ENCODE results near the gene CTBP2. TPM values are rescaled to one million over a fixed set of nuclear protein-coding genes. Genes with fewer than 3 reads are reported as not detected.
A peak's percentile ranks its signal among the peaks of the same experiment; 100 is the strongest.

Gene CTBP2
- total and polyA plus RNA-seq, 2 donors from 2014 or later, result 33.1 to 111 TPM

- H3K9ac ChIP-seq (ENCODE audit: low read length in 3 of 3), result peak overlapping the region in 2 of 3 donors; percentile 64 to 76
- H3K36me3 ChIP-seq (ENCODE audit: control insufficient read depth in 2 of 3, insufficient read depth in 3 of 3, low read length in 3 of 3), result no peaks in the 10 kb centered on the region
- no peak for FAIRE-seq
- H3K4me1 ChIP-seq (ENCODE audit: control insufficient read depth in 2 of 3, insufficient read depth in 2 of 3, low read depth in 1 of 3, low read length in 3 of 3), result peaks cover 5 to 77% (median 61%) of the 10 kb centered on the region in 3 donors
- H3K9me3 ChIP-seq (ENCODE audit: control insufficient read depth in 2 of 3, insufficient read depth in 1 of 3, low read length in 3 of 3), result no peaks in the 10 kb centered on the region
- no peaks in the 10 kb centered on the region for H3K27me3 ChIP-seq (ENCODE audit: control insufficient read depth, insufficient read depth, low read length)
- peak in 2 of 5 donors; percentile 48 to 56 for DNase-seq
- H3K4me3 ChIP-seq (ENCODE audit: low read length in 3 of 3), result peak overlapping the region in 1 of 3 donors; percentile 22
- intact Hi-C loops (cut with DNase I), result no loop called here
- H3K27ac ChIP-seq (ENCODE audit: low read depth in 2 of 2, low read length in 2 of 2), result peak overlapping the region; percentile 84 to 92
- TF ChIP-seq, protein P1, sequence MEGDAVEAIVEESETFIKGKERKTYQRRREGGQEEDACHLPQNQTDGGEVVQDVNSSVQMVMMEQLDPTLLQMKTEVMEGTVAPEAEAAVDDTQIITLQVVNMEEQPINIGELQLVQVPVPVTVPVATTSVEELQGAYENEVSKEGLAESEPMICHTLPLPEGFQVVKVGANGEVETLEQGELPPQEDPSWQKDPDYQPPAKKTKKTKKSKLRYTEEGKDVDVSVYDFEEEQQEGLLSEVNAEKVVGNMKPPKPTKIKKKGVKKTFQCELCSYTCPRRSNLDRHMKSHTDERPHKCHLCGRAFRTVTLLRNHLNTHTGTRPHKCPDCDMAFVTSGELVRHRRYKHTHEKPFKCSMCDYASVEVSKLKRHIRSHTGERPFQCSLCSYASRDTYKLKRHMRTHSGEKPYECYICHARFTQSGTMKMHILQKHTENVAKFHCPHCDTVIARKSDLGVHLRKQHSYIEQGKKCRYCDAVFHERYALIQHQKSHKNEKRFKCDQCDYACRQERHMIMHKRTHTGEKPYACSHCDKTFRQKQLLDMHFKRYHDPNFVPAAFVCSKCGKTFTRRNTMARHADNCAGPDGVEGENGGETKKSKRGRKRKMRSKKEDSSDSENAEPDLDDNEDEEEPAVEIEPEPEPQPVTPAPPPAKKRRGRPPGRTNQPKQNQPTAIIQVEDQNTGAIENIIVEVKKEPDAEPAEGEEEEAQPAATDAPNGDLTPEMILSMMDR (IDR thresholded peaks at IDR 0.05; ENCODE audit: borderline replicate concordance, extremely low read depth, insufficient read depth), result no peak
Observed at GRCh38 chr10:125146791-125147579, 13.4 kb downstream of the CTBP2 start.

GRCh38 chr10:125145636-125146035, 14.7 kb downstream of the CTBP2 start:
- H3K9ac ChIP-seq (ENCODE audit: low read length in 3 of 3), result no peak overlapping the region
- intact Hi-C loops (cut with DNase I), result no loop called here
- H3K36me3 ChIP-seq (ENCODE audit: control insufficient read depth in 2 of 3, insufficient read depth in 3 of 3, low read length in 3 of 3), result peaks cover 0 to 3% (median 2%) of the 10 kb centered on the region in 3 donors
- DNase-seq (no peak), FAIRE-seq (no peak)
- H3K4me3 ChIP-seq (ENCODE audit: low read length in 3 of 3), result no peak overlapping the region
- peak overlapping the region; percentile 59 to 65 for H3K27ac ChIP-seq (ENCODE audit: low read depth in 2 of 2, low read length in 2 of 2)
- TF ChIP-seq, protein P1 (IDR thresholded peaks at IDR 0.05; ENCODE audit: borderline replicate concordance, extremely low read depth, insufficient read depth), result no peak
- H3K9me3 ChIP-seq (ENCODE audit: control insufficient read depth in 2 of 3, insufficient read depth in 1 of 3, low read length in 3 of 3), result no peaks in the 10 kb centered on the region
- no peaks in the 10 kb centered on the region for H3K27me3 ChIP-seq (ENCODE audit: control insufficient read depth, insufficient read depth, low read length)
- peaks cover 5 to 74% (median 59%) of the 10 kb centered on the region in 3 donors for H3K4me1 ChIP-seq (ENCODE audit: control insufficient read depth in 2 of 3, insufficient read depth in 2 of 3, low read depth in 1 of 3, low read length in 3 of 3)

DNA sequence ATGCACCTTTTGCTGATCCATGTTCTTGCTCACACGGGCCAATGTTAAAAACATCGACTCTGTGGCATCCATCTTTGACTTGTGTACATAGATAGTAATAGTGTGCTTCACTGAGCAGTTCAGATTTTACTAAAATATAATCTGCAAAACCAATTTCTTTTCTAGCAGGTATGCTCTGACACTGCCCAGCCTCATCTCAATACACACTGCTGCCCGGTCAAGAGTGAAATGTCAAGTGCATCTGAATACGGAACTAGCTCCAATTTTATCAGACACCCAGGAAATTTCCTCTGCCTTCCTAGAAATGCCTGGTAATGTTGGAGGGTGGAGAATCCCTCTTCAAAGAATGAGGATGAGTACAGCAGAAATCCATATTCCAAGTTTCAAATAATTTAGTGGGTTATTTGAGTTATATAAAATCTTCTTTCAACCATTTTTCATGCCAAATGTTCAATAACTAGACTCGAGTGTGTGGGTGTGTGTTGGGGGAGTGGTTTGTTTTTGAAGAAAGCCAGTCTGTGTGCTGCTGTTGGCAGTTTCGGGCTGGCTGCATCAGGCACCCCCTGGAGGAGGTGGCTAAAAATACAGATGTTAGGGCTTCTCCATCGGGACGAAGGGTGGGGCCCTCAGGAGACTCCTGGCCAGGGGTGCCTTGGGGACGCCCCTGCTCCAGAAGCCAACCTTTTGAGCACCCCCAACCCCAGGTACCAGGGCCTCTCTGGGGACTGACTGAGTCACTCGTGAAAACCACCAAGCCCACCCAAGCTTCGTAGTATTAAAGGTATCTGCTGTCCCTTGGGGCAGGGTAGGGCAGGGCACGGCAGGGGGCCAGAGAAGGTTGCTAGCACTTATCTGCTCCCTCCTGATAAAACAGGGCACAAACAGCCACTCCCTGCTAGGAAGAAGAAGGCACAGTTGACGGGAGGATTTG, 15.4 kb downstream of the CTBP2 start:
- Histone ChIP-seq H3K9ac (ENCODE audit: low read length in 3 of 3) (peak overlapping the region in 2 of 3 donors; percentile 21 to 36), H3K27ac (ENCODE audit: low read depth in 2 of 2, low read length in 2 of 2) (peak overlapping the region; percentile 59 to 65), H3K4me3 (ENCODE audit: low read length in 3 of 3) (no peak overlapping the region), H3K36me3 (ENCODE audit: control insufficient read depth in 2 of 3, insufficient read depth in 3 of 3, low read length in 3 of 3) (peaks cover 0 to 3% (median 2%) of the 10 kb centered on the region in 3 donors), H3K9me3 (ENCODE audit: control insufficient read depth in 2 of 3, insufficient read depth in 1 of 3, low read length in 3 of 3) (no peaks in the 10 kb centered on the region), H3K27me3 (ENCODE audit: control insufficient read depth, insufficient read depth, low read length) (no peaks in the 10 kb centered on the region), H3K4me1 (ENCODE audit: control insufficient read depth in 2 of 3, insufficient read depth in 2 of 3, low read depth in 1 of 3, low read length in 3 of 3) (peaks cover 3 to 67% (median 52%) of the 10 kb centered on the region in 3 donors)
- FAIRE-seq (no peak), DNase-seq (no peak)
- TF ChIP-seq, protein P1 (IDR thresholded peaks at IDR 0.05; ENCODE audit: borderline replicate concordance, extremely low read depth, insufficient read depth), result peak; percentile 27
- intact Hi-C loops (cut with DNase I), result no loop called here

All from kidney (tissue), 14 donors.